ENCODE data around the gene ALDOA. TPM values are rescaled to one million over a fixed set of nuclear protein-coding genes. Genes with fewer than 3 reads are reported as not detected.
A peak's percentile ranks its signal among the peaks of the same experiment; 100 is the strongest.

Gene ALDOA
- total RNA-seq, 1 donor from 2014 or later = 810 TPM

DNA sequence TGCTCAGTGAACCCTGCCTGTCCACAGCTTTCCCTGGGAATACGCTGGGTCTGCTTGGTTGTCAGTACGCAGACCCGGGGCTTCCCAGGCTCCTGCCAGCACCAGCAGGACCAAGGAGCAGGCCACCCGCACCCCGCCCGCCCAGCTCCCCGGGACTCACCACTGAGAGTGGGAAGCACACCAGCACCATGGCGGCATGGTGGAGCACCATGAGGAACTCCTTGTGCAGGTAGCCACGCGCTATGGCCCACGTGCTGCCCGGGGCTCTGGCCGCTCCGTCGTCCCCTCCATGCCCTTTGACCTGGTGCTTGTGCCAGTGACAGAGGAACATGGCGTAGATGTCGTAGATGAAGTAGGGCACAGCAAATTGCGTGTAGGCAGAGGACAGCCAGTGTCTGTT lies 39.1 kb upstream of the ALDOA start:
- peaks cover 7% of the 10 kb centered on the region for H3K27me3 ChIP-seq
- H3K4me1 ChIP-seq = peaks cover 14% of the 10 kb centered on the region
- peak in 1 of 2 donors; percentile 94 for DNase-seq (ENCODE audit: extremely low spot score in 2 of 2)
- intact Hi-C loops (cut with DNase I) = no loop called here
- no peaks in the 10 kb centered on the region for H3K9me3 ChIP-seq
- H3K36me3 ChIP-seq = no peaks in the 10 kb centered on the region
- TF ChIP-seq POLR2A (IDR thresholded peaks at IDR 0.05) (no peak), POLR2AphosphoS5 (IDR thresholded peaks at IDR 0.05; ENCODE audit: insufficient read depth in 1 of 2, low read depth in 1 of 2) (no peak)
- TF ChIP-seq, protein P1, sequence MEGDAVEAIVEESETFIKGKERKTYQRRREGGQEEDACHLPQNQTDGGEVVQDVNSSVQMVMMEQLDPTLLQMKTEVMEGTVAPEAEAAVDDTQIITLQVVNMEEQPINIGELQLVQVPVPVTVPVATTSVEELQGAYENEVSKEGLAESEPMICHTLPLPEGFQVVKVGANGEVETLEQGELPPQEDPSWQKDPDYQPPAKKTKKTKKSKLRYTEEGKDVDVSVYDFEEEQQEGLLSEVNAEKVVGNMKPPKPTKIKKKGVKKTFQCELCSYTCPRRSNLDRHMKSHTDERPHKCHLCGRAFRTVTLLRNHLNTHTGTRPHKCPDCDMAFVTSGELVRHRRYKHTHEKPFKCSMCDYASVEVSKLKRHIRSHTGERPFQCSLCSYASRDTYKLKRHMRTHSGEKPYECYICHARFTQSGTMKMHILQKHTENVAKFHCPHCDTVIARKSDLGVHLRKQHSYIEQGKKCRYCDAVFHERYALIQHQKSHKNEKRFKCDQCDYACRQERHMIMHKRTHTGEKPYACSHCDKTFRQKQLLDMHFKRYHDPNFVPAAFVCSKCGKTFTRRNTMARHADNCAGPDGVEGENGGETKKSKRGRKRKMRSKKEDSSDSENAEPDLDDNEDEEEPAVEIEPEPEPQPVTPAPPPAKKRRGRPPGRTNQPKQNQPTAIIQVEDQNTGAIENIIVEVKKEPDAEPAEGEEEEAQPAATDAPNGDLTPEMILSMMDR (IDR thresholded peaks at IDR 0.05) = no peak
- H3K4me3 ChIP-seq = no peak overlapping the region
- no peak overlapping the region for H3K27ac ChIP-seq

DNA sequence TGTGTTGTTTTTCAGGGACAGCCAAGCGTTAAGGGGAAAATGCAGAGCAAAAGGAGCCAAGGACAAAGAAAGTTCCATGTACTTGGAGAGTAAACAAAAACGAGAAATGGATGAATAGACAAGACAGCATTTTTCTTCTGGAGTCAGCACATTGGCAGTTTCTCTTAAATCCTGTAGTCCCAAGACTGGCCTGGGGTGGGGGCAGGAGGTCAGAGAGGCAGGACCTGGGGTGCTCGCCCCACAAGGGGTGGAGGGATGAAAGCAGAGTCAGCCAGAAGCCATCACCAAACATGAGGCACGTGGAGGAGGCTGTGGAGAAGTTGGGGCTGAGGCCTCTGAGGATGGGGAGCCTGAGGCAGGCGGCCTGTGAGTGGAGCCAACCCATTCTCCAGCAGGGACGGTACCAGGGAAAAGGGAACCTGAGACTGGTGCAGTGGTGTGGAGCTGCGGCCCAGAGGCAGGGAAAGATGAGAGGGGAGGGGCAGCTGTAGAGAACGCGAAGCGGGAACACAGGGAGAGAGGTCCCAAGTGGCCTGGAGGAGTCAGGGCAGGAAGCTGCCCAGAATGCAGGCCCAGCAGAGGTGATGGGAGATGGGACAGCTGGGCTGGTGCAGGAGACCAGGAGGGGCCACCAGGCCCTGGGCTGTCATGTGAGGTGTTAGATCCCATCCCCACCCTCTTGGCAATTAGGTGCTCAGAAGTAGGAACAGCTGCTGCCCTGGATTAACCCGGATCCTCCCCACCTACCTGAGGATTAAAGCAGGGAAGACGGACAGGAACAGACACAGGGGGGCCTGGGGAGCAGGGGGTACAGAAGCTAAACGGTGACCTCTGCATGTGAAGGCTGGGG lies 37.7 kb upstream of the ALDOA start:
- no peaks in the 10 kb centered on the region for H3K36me3 ChIP-seq
- intact Hi-C loops (cut with DNase I) = no loop called here
- H3K9me3 ChIP-seq = no peaks in the 10 kb centered on the region
- TF ChIP-seq POLR2A (IDR thresholded peaks at IDR 0.05) (no peak), POLR2AphosphoS5 (IDR thresholded peaks at IDR 0.05; ENCODE audit: insufficient read depth in 1 of 2, low read depth in 1 of 2) (no peak)
- TF ChIP-seq, protein P1 (IDR thresholded peaks at IDR 0.05) = no peak
- no peak overlapping the region for H3K27ac ChIP-seq
- DNase-seq (ENCODE audit: extremely low spot score in 2 of 2) = no peak
- peaks cover 9% of the 10 kb centered on the region for H3K4me1 ChIP-seq
- peaks cover 7% of the 10 kb centered on the region for H3K27me3 ChIP-seq
- no peak overlapping the region for H3K4me3 ChIP-seq

DNA sequence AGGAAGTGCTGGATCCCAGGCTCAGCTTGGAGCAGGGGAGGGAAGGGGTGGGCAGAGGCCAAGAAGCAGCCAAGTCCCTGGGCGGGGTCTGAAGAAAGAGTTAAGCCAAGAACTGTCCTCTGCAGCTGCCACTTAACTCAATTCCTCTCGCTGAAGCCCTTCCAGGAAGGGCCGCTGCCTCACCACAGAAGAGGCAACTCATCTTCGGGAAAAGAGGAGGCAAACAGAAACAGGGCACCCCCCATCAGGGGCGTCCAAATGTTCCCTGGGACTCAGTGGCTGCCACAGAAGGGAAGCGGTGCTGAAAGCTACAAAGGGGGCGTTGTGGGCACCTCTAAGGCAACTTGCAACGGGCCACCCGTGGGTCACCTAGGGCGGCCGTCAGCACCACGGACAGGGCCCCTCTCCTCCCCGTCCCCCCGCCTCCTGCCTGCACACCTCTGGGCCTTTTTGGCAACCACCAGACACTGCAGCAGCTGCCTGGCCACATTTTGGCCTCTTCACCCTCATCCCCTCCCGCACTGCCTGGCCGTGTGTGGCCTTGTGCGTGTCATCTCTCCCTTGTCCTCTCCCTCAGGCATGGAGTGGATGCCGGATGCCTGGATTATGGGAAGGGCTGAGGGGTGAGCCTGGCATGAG lies 37.0 kb upstream of the ALDOA start:
- intact Hi-C loops (cut with DNase I) = no loop called here
- H3K9me3 ChIP-seq = no peaks in the 10 kb centered on the region

DNA sequence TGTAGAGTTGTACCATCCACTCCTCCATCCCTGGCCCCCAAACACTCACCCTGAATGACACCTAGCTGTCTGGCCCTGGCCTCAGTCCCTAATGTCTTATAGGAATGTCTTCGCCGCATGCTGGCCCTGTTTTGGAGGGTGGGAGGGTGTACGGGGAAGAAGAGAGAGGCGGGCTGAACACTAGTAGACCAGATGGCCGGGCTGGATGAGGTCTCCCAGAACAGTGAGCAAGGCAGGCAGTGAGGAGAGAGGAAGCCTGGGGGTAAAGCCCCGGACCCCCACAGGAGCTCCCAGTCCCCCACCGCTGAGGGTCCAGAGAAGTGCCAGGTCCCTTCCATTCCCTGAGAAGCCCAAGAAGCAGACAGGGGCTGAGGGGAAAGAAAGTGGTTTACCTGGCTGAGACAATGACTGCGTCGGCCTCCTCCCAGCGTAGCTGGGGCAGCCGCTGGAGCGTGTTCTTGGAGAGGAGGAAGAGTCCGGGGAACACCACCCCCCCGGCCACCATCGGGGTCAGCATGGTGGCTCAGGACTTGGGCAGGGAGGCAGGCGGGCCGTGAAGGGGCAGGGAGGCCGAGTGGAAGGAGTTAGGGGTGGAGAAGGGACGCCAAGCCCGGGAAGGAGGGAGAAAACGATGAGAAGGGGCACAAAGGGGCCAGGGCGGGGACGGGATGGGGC lies 35.4 kb upstream of the ALDOA start:
- peaks cover 7% of the 10 kb centered on the region for H3K27me3 ChIP-seq
- TF ChIP-seq POLR2AphosphoS5 (IDR thresholded peaks at IDR 0.05; ENCODE audit: insufficient read depth in 1 of 2, low read depth in 1 of 2) (no peak), POLR2A (IDR thresholded peaks at IDR 0.05) (no peak)
- TF ChIP-seq, protein P1 (IDR thresholded peaks at IDR 0.05) = no peak

More for the DNA sequence above, 37.0 kb upstream of the ALDOA start:
- H3K27ac ChIP-seq = no peak overlapping the region
- peaks cover 9% of the 10 kb centered on the region for H3K4me1 ChIP-seq
- no peaks in the 10 kb centered on the region for H3K36me3 ChIP-seq
- TF ChIP-seq, protein P1 (IDR thresholded peaks at IDR 0.05) = no peak
- TF ChIP-seq POLR2A (IDR thresholded peaks at IDR 0.05) = no peak
- no peak for TF ChIP-seq POLR2AphosphoS5 (IDR thresholded peaks at IDR 0.05; ENCODE audit: insufficient read depth in 1 of 2, low read depth in 1 of 2)
- H3K27me3 ChIP-seq = peaks cover 7% of the 10 kb centered on the region
- DNase-seq (ENCODE audit: extremely low spot score in 2 of 2) = no peak
- no peak overlapping the region for H3K4me3 ChIP-seq

More for the DNA sequence above, 35.4 kb upstream of the ALDOA start:
- Histone ChIP-seq H3K4me3 (no peak overlapping the region), H3K9me3 (no peaks in the 10 kb centered on the region), H3K4me1 (peaks cover 9% of the 10 kb centered on the region), H3K36me3 (no peaks in the 10 kb centered on the region), H3K27ac (no peak overlapping the region)
- no peak for DNase-seq (ENCODE audit: extremely low spot score in 2 of 2)
- intact Hi-C loops (cut with DNase I) = no loop called here

Measured in vagina (tissue), 2 donors.